ENCODE results near the gene ASB9. TPM values are rescaled to one million over a fixed set of nuclear protein-coding genes. Genes with fewer than 3 reads are reported as not detected.

The ASB9 gene
- total and polyA plus RNA-seq, 7 donors, result 1.1 to 3.7 (median 3.0) TPM

- intact Hi-C loops (cut with DNase I), result no loop called here
- Histone ChIP-seq H3K27ac (no peak overlapping the region), H3K4me1 (no peaks in the 10 kb centered on the region), H3K27me3 (no peaks in the 10 kb centered on the region), H3K4me3 (no peak overlapping the region), H3K9me3 (no peaks in the 10 kb centered on the region), H3K36me3 (no peaks in the 10 kb centered on the region)
- no peak for DNase-seq
- no peak for TF ChIP-seq EP300 (IDR thresholded peaks at IDR 0.05)
- TF ChIP-seq POLR2AphosphoS5 (IDR thresholded peaks at IDR 0.05), result no peak
- TF ChIP-seq POLR2A (IDR thresholded peaks at IDR 0.05), result no peak
- TF ChIP-seq CTCF (IDR thresholded peaks at IDR 0.05), result no peak
- WGBS, 2 donors, result 83 to 85% methylated on average over 4 of the region's 4 CpGs
Measured at GRCh38 chrX:15245896-15246295, 24.0 kb downstream of the ASB9 start.

- DNase-seq, result no peak
- intact Hi-C loops (cut with DNase I), result loop anchor here (5.0 kb wide), 1 partner anchor 1207 kb away; no protein-coding TSS in a partner anchor
- Histone ChIP-seq H3K27ac (no peak overlapping the region), H3K4me1 (no peaks in the 10 kb centered on the region), H3K4me3 (no peak overlapping the region), H3K27me3 (no peaks in the 10 kb centered on the region), H3K36me3 (no peaks in the 10 kb centered on the region), H3K9me3 (no peaks in the 10 kb centered on the region)
- no peak for TF ChIP-seq POLR2AphosphoS5 (IDR thresholded peaks at IDR 0.05)
- TF ChIP-seq EP300 (IDR thresholded peaks at IDR 0.05), result no peak
- no peak for TF ChIP-seq POLR2A (IDR thresholded peaks at IDR 0.05)
- TF ChIP-seq CTCF (IDR thresholded peaks at IDR 0.05), result no peak
- WGBS, 2 donors, result 88 to 91% methylated on average over 5 of the region's 5 CpGs
Measured at GRCh38 chrX:15244421-15244820, 25.5 kb downstream of the ASB9 start.

GRCh38 chrX:15242899-15243555 is 26.9 kb downstream of the ASB9 start:
- TF ChIP-seq POLR2AphosphoS5 (IDR thresholded peaks at IDR 0.05), result no peak
- no peak for TF ChIP-seq POLR2A (IDR thresholded peaks at IDR 0.05)
- peak in 2 of 4 experiments; percentile 15 to 18 for TF ChIP-seq CTCF (IDR thresholded peaks at IDR 0.05)
- no peak for TF ChIP-seq EP300 (IDR thresholded peaks at IDR 0.05)
- intact Hi-C loops (cut with DNase I), result loop anchor here (5.0 kb wide), 1 partner anchor 1206 kb away; no protein-coding TSS in a partner anchor
- 3 to 22% methylated on average over 5 of the region's 5 CpGs for WGBS, 2 donors
- Histone ChIP-seq H3K4me3 (no peak overlapping the region), H3K27ac (no peak overlapping the region), H3K4me1 (no peaks in the 10 kb centered on the region), H3K9me3 (no peaks in the 10 kb centered on the region), H3K27me3 (no peaks in the 10 kb centered on the region), H3K36me3 (no peaks in the 10 kb centered on the region)
- DNase-seq, result no peak

- no peak for DNase-seq
- H3K4me3 ChIP-seq, result no peak overlapping the region
- intact Hi-C loops (cut with DNase I), result loop anchor here (5.0 kb wide), 1 partner anchor 1204 kb away; no protein-coding TSS in a partner anchor
- H3K36me3 ChIP-seq, result no peaks in the 10 kb centered on the region
- 16 to 64% methylated on average over 3 of the region's 3 CpGs for WGBS, 2 donors
- no peaks in the 10 kb centered on the region for H3K9me3 ChIP-seq
- TF ChIP-seq CTCF (IDR thresholded peaks at IDR 0.05) (no peak), POLR2A (IDR thresholded peaks at IDR 0.05) (no peak), EP300 (IDR thresholded peaks at IDR 0.05) (no peak), POLR2AphosphoS5 (IDR thresholded peaks at IDR 0.05) (no peak)
- H3K27ac ChIP-seq, result no peak overlapping the region
- H3K27me3 ChIP-seq, result no peaks in the 10 kb centered on the region
- H3K4me1 ChIP-seq, result no peaks in the 10 kb centered on the region
Measured at GRCh38 chrX:15241301-15241700, 28.6 kb downstream of the ASB9 start.
